SU-DHL-6 (cell line): Measurements from ENCODE around the gene CDK5RAP2.

Source experiments
- H2AFZ ChIP-seq: fragments of 200-600 bp; sonication (generic); 2 replicates; pipeline ENCODE4 v1.6.1; 2014; ENCODE audit warnings: low read depth, mild to moderate bottlenecking, moderate library complexity, mixed read lengths, antibody characterized with exemption, low read length; ENCODE audit not compliant: severe bottlenecking
- H3F3A ChIP-seq: fragments of 200-600 bp; shearing (Covaris generic); 2 replicates; pipeline ENCODE4 v1.6.0; 2016; ENCODE audit warnings: antibody characterized with exemption, mild to moderate bottlenecking; ENCODE audit not compliant: insufficient read depth
- H3K27ac ChIP-seq: fragments of 200-600 bp; sonication (generic); 2 replicates; pipeline ENCODE4 v1.5.1; 2016; ENCODE audit warnings: low read depth, mild to moderate bottlenecking, low read length, moderate library complexity, mixed read lengths
- H3K27me3 ChIP-seq: fragments of 200-600 bp; sonication (generic), shearing (Covaris generic); 2 replicates; pipeline ENCODE4 v1.6.0; 2014; ENCODE audit warnings: mild to moderate bottlenecking, low read length
- H3K36me3 ChIP-seq: fragments of 200-600 bp; sonication (generic); 2 replicates; pipeline ENCODE4 v1.6.1; 2014; ENCODE audit warnings: mild to moderate bottlenecking, low read length, mixed read lengths
- H3K4me2 ChIP-seq: fragments of 300-600, 200-600 bp; shearing (Covaris generic), sonication (generic); 2 replicates; pipeline ENCODE4 v1.6.0; 2014; ENCODE audit warnings: low read length, low read depth, mild to moderate bottlenecking; ENCODE audit not compliant: poor library complexity, severe bottlenecking
- H3K4me3 ChIP-seq: fragments of 200-600 bp; sonication (generic); 2 replicates; pipeline ENCODE4 v1.5.1; 2014; ENCODE audit warnings: antibody characterized with exemption, low read length, mild to moderate bottlenecking, mixed read lengths; ENCODE audit not compliant: insufficient read depth, poor library complexity, severe bottlenecking
- H3K79me2 ChIP-seq: fragments of 200-600 bp; sonication (generic); 2 replicates; pipeline ENCODE4 v1.6.1; 2014; ENCODE audit warnings: mild to moderate bottlenecking, low read length, moderate library complexity; ENCODE audit not compliant: insufficient read depth
- H3K9ac ChIP-seq: fragments of 200-600 bp; sonication (generic); 2 replicates; pipeline ENCODE4 v1.7.0; 2014; ENCODE audit warnings: mild to moderate bottlenecking, low read length
- H3K9me2 ChIP-seq: fragments of 200-600 bp; sonication (generic); replicated peaks from 2 replicates; pipeline ENCODE4 v1.6.1; 2014; ENCODE audit warnings: low read length; ENCODE audit not compliant: insufficient read depth
- H3K9me3 ChIP-seq: fragments of 200-600 bp; sonication (generic); 2 replicates; pipeline ENCODE4 v1.6.1; 2014; ENCODE audit warnings: low read length, mixed read lengths; ENCODE audit not compliant: insufficient read depth
- H4K20me1 ChIP-seq: fragments of 200-600 bp; sonication (generic); 2 replicates; pipeline ENCODE4 v1.6.1; 2014; ENCODE audit warnings: low read depth, mild to moderate bottlenecking, antibody characterized with exemption, low read length, moderate library complexity, mixed read lengths
- EZH2phosphoT487 ChIP-seq: fragments of 200-600 bp; sonication (generic), shearing (Covaris generic); conservative IDR thresholded peaks from 2 replicates; pipeline ENCODE4 v1.6.1; 2018; ENCODE audit warnings: mild to moderate bottlenecking, antibody characterized with exemption, low read length, moderate library complexity, mixed read lengths
- TF ChIP-seq, protein P1 (sequence below): fragments of 200-600 bp; sonication (generic); IDR thresholded peaks from one replicate; pipeline ENCODE4 v1.5.1; 2017; ENCODE audit warnings: antibody characterized with exemption, mild to moderate bottlenecking, low read length, moderate library complexity; ENCODE audit not compliant: insufficient read depth, poor library complexity, severe bottlenecking

The CDK5RAP2 gene

GRCh38 chr9:120436446-120436845, 143.5 kb downstream of the CDK5RAP2 start:
- TF ChIP-seq, protein P1, sequence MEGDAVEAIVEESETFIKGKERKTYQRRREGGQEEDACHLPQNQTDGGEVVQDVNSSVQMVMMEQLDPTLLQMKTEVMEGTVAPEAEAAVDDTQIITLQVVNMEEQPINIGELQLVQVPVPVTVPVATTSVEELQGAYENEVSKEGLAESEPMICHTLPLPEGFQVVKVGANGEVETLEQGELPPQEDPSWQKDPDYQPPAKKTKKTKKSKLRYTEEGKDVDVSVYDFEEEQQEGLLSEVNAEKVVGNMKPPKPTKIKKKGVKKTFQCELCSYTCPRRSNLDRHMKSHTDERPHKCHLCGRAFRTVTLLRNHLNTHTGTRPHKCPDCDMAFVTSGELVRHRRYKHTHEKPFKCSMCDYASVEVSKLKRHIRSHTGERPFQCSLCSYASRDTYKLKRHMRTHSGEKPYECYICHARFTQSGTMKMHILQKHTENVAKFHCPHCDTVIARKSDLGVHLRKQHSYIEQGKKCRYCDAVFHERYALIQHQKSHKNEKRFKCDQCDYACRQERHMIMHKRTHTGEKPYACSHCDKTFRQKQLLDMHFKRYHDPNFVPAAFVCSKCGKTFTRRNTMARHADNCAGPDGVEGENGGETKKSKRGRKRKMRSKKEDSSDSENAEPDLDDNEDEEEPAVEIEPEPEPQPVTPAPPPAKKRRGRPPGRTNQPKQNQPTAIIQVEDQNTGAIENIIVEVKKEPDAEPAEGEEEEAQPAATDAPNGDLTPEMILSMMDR: no peak
- TF ChIP-seq EZH2phosphoT487: no peak
- Histone ChIP-seq H3K9me3 (no peaks in the 10 kb centered on the region), H3K36me3 (peaks cover 6% of the 10 kb centered on the region; the same call in 1 of the 2 replicates), H3K4me2 (no peak overlapping the region), H3K27me3 (no peaks in the 10 kb centered on the region), H3K4me3 (no peak overlapping the region), H3K27ac (no peak overlapping the region), H3K9me2 (no peaks in the 10 kb centered on the region), H3K9ac (no peak overlapping the region), H3K79me2 (no peaks in the 10 kb centered on the region), H3F3A (no peaks in the 10 kb centered on the region), H4K20me1 (no peaks in the 10 kb centered on the region), H2AFZ (no peak overlapping the region)

DNA sequence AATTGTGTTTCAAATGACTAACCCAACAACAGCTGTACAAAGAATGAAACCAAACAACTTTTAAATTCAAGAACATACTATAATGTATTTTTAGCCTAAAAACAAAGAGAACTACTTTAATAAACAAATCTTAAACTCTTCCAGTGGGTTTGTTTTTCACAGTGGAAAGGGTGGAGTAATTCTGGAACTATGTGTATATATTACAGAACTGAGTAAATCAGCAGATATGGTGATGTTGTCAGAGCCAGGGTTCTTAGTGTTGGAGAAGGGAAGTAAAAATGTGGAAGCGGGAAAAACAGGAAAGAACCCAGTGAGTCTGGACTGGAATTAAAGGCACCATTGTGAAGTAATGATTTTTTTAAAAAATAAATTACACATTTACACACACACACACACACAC, 144.9 kb downstream of the CDK5RAP2 start:
- Histone ChIP-seq H3K9me2 (no peaks in the 10 kb centered on the region), H3K36me3 (peaks cover 3% of the 10 kb centered on the region; the same call in 1 of the 2 replicates), H2AFZ (no peak overlapping the region), H3K27ac (no peak overlapping the region), H3K79me2 (no peaks in the 10 kb centered on the region), H3K4me3 (no peak overlapping the region), H3K9me3 (no peaks in the 10 kb centered on the region), H3K9ac (no peak overlapping the region), H3F3A (no peaks in the 10 kb centered on the region), H3K4me2 (no peak overlapping the region), H3K27me3 (no peaks in the 10 kb centered on the region), H4K20me1 (no peaks in the 10 kb centered on the region)
- TF ChIP-seq EZH2phosphoT487: no peak
- TF ChIP-seq, protein P1: no peak

GRCh38 chr9:120434532-120434931, 145.4 kb downstream of the CDK5RAP2 start:
- Histone ChIP-seq H3F3A (no peaks in the 10 kb centered on the region), H3K36me3 (peaks cover 3% of the 10 kb centered on the region; the same call in 1 of the 2 replicates), H3K27ac (no peak overlapping the region), H3K9me2 (no peaks in the 10 kb centered on the region), H3K4me3 (no peak overlapping the region), H3K79me2 (no peaks in the 10 kb centered on the region), H4K20me1 (no peaks in the 10 kb centered on the region), H3K9me3 (no peaks in the 10 kb centered on the region), H3K9ac (no peak overlapping the region), H3K4me2 (no peak overlapping the region), H2AFZ (no peak overlapping the region), H3K27me3 (no peaks in the 10 kb centered on the region)
- TF ChIP-seq, protein P1: no peak
- TF ChIP-seq EZH2phosphoT487: no peak
